ENCODE results near the gene SMARCD2.

SMARCD2 gene

DNA sequence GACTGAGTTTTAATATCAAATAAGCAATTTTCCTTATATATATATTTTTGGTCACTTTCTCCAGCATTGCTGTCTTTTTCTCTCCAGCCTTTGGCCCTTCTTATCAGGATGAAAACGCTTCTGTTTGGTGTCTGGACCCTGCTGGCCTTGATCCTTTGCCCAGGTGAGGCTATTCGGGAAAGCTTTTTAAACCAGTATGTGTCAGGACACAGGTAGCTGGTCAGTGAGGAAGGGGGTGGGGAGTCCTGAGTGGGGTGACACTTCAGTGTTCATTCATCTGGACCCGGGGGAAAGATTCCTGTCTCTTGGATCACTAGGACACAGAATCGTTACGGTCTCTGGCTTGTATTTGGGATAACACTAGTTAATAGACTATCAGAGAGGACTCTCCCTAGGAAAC is 12.2 kb upstream of the SMARCD2 start:
- TF ChIP-seq, protein P1, sequence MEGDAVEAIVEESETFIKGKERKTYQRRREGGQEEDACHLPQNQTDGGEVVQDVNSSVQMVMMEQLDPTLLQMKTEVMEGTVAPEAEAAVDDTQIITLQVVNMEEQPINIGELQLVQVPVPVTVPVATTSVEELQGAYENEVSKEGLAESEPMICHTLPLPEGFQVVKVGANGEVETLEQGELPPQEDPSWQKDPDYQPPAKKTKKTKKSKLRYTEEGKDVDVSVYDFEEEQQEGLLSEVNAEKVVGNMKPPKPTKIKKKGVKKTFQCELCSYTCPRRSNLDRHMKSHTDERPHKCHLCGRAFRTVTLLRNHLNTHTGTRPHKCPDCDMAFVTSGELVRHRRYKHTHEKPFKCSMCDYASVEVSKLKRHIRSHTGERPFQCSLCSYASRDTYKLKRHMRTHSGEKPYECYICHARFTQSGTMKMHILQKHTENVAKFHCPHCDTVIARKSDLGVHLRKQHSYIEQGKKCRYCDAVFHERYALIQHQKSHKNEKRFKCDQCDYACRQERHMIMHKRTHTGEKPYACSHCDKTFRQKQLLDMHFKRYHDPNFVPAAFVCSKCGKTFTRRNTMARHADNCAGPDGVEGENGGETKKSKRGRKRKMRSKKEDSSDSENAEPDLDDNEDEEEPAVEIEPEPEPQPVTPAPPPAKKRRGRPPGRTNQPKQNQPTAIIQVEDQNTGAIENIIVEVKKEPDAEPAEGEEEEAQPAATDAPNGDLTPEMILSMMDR (IDR thresholded peaks at IDR 0.05), result no peak

DNA sequence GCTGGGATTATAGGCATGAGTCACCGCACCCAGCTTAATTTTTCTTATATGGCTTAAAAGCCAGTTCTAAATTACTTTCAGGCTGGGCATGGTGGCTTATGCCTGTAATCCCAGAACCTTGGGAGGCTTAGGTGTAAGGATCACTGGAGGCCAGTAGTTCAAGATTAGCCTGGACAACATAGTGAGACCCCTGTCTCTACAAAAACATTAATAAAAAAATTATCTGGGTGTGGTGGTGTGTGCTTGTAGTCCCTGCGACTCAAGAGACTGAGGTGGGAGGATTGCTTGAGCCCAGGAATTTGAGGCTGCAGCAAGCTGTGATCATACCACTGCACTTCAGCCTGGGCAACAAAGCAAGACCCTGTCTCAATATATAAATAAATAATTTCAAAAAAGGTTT is 10.8 kb upstream of the SMARCD2 start:
- TF ChIP-seq, protein P1 (IDR thresholded peaks at IDR 0.05), result no peak

DNA sequence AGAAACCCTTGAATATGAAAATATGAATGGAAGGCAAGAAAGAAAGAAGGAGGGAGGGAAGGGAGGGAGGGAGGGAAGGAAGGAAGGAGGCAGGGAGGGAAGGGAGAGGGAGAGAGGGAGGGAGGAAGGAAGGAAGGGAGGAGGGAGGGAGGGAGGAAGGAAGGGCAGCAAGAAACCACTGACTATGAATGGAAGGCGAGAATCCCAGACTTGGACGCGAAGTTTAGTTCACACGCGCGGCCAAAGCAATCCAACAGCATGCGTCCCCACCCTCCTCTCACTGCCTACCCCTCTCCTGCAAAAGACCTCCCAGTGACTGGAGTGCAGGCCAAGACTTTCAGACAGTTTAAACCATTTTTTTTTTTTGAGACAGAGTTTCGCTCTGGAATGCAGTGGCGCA is 7.9 kb upstream of the SMARCD2 start:
- TF ChIP-seq, protein P1 (IDR thresholded peaks at IDR 0.05), result no peak

DNA sequence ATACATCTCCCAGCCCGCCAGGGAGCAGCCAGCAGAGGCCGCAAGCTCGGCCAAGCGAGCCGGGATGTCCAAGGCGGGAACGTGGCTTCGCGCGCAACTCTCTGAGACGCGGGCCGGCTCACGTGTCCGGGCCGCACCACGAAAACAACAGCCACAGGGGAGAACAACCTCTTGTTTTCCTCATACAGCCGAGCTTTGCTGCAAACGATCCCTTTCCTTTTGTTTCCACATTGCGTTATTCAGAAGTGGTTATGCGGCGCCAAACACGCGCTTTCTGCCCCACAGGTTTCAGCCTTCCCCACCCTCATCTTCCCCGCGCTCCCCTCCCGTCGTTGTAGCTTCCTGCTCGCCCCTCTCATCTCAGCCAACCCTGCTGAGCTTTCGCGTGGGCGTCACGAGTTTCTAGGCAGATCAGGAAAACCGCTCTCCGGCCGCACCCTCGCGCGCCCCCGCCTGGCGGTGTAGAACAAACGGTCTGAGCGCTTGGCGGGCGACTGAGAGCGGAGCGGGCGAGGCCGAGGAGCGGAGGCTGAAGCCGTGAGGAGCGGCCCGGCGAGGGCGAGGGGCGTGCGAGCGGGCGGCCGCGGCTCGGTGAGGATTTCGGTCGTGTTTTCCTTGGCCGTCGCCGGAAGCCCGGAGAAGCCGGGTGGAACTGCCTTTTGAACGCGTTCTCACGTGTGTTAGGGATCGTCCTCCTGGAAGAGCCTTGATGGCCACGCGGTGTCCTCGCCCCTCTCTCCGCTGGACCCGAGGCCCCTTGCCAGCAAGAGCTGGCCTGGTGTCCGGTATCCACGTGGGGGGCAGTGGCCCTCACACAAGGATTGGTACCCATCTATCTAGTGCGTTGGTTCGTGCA is 6.6 kb upstream of the SMARCD2 start:
- TF ChIP-seq, protein P1 (IDR thresholded peaks at IDR 0.05), result no peak

DNA sequence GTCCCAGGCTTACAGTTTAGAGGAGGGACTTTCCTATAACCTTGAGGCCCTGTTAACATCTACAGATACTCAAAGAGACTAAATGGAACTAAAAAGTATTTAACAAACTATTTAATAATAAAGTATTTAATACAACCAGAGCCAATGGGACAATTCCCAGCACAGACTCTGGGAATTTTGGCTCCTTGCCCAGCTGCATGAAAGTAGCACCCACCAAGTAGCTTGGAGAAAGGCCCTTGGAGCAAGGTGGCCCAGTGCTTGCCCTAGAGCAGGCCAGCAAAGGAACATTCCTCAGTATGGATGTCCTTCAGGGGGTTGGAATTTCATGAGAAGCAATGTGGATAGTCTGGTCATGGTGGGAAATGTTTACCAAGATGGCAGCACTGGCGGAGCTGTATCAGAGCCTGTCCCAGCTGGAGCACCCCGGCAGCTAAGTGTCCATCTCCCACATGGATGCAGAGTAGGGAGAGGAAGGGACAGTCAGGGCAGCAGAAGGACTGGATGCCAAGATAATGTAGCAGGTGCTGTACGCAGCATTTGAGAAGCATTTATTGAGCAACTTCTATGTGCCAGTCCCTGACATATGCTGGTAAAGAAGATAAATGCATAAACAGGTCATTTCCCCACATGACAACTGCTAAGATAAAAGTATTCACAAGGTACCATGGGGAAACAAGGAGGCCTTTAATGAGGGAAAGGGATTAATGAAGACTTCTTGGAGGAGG is 5.2 kb upstream of the SMARCD2 start:
- TF ChIP-seq, protein P1 (IDR thresholded peaks at IDR 0.05), result no peak

DNA sequence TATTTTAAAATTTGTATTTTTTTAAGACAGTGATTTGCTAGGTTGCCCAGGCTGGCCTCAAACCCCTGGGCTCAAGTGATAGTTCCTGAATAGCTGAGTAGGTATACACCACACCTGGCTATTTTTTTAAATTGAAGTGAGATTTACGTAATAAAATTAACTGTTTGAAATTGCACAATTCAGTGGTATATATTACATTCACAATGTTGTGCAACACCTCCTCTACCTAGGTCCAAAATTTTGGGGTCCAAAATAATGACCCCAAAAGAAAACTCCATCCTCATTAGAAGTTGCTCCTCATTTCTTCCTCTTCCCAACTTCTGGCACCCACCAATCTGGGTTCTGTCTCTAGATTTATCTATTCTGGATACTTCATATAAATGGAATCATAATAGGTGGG is 3.0 kb upstream of the SMARCD2 start:
- TF ChIP-seq, protein P1 (IDR thresholded peaks at IDR 0.05), result no peak

DNA sequence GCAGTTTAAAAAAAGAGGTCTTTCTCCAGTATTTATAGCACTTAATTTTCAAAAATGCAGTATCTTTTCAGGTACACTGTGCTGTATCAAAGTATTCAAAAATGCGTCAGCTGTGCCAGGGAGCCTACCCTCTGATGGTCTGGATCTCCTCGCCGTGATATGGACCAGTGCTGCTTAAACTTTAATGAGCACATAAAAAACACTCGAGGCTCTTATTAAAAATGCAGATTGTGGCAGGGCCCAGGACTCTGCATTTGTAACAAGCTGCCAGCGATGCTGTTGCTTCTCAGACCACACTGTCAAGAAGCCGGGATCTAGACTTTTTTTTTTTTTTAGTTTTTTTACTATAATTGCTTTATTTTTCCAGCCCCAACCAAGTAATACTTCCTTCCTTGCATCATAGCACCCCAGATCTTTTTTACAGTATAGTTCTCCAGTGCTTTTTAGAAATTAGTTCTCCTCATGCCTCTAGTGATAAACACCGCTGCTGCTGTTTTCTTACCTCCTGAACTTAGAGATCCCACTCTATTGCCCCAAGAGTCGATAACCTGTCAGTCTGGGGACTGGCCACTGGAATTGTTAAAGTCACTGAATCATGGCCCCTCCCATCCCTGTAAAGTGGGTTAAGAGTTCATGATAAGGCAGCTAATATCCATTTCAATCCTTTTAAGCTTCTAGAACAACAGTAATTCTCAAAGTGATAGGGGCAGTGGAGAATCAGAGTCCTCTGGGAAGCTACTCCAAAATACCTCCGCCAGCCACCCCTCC is 1.6 kb upstream of the SMARCD2 start:
- TF ChIP-seq, protein P1 (IDR thresholded peaks at IDR 0.05), result no peak

Measured in LNCAP (cell line).